Stimulated activated naive CD8-positive, alpha-beta T cell treated with anti-CD3 and anti-CD28 coated beads, Interleukin-15, Interleukin-2, amounts not matched to agents 100 ng/mL and 50 ng/mL, for 24 hours (primary cell): Measurements from ENCODE around the gene COL9A3.

ENCODE experiments used
- H3K27ac Mint-ChIP-seq: one replicate; pipeline ENCODE4 v1.8.0; 2021; ENCODE audit warnings: mild to moderate bottlenecking, mixed read lengths
- H3K27me3 Mint-ChIP-seq: one replicate; pipeline ENCODE4 v1.8.0; 2021; ENCODE audit warnings: mixed read lengths
- H3K36me3 Mint-ChIP-seq: one replicate; pipeline ENCODE4 v1.8.0; 2021; ENCODE audit warnings: low read depth, mixed read lengths
- H3K4me1 Mint-ChIP-seq: one replicate; pipeline ENCODE4 v1.8.0; 2021; ENCODE audit warnings: low read depth, mixed read lengths
- H3K4me3 Mint-ChIP-seq: one replicate; pipeline ENCODE4 v1.8.0; 2021; ENCODE audit warnings: mild to moderate bottlenecking, mixed read lengths
- H3K9me3 Mint-ChIP-seq: one replicate; pipeline ENCODE4 v1.8.0; 2021; ENCODE audit warnings: mixed read lengths

COL9A3 gene

GRCh38 chr20:62787866-62788265, 29.0 kb upstream of the COL9A3 start:
- Mint-ChIP-seq H3K4me3 (no peak overlapping the region), H3K9me3 (no peaks in the 10 kb centered on the region), H3K4me1 (peaks cover 16% of the 10 kb centered on the region), H3K27me3 (no peaks in the 10 kb centered on the region), H3K36me3 (no peaks in the 10 kb centered on the region), H3K27ac (no peak overlapping the region)

DNA sequence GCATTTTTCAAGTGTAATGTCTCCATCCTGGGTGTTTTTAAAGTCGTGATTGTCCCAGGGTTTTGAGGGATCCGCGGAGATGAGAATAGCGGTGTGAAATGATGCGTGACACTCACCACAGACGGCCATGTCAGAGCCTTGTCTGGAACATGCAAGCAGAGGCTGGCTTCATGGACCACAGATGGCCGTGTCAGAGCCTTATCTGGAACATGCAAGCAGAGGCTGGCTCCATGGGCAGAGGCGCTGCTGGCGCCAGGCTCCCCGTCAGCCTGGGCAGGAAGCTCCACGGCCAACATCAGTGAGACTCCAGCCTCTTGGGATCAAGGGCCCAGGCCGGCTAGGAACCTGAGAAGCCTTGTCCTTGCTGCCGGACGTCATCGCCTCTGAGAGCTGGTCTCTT, 28.2 kb upstream of the COL9A3 start:
- Mint-ChIP-seq H3K27ac (no peak overlapping the region), H3K4me3 (no peak overlapping the region), H3K9me3 (no peaks in the 10 kb centered on the region), H3K36me3 (no peaks in the 10 kb centered on the region), H3K27me3 (no peaks in the 10 kb centered on the region), H3K4me1 (peaks cover 20% of the 10 kb centered on the region)

DNA sequence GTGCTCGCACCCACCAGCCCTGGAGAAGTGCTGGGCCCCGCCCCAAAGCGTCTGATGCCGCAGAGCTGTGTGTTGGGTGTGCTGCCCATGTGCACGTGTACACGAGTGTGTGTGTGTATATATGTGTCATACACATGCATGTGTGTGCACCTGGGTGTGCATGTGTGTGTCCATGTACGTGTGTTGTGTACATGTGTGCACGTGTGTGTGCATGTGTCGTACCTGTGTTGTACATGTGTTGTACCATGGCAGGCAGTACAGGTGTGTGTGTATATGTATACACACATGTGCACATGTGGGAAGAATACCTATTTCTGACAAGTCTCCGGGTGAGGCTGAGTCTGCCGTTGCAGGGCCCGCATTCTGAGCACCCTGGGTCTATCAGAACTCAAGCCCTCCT, 26.8 kb upstream of the COL9A3 start:
- no peaks in the 10 kb centered on the region for H3K27me3 Mint-ChIP-seq
- H3K4me3 Mint-ChIP-seq = no peak overlapping the region
- no peaks in the 10 kb centered on the region for H3K9me3 Mint-ChIP-seq
- peaks cover 30% of the 10 kb centered on the region for H3K4me1 Mint-ChIP-seq
- H3K27ac Mint-ChIP-seq = no peak overlapping the region
- no peaks in the 10 kb centered on the region for H3K36me3 Mint-ChIP-seq

DNA sequence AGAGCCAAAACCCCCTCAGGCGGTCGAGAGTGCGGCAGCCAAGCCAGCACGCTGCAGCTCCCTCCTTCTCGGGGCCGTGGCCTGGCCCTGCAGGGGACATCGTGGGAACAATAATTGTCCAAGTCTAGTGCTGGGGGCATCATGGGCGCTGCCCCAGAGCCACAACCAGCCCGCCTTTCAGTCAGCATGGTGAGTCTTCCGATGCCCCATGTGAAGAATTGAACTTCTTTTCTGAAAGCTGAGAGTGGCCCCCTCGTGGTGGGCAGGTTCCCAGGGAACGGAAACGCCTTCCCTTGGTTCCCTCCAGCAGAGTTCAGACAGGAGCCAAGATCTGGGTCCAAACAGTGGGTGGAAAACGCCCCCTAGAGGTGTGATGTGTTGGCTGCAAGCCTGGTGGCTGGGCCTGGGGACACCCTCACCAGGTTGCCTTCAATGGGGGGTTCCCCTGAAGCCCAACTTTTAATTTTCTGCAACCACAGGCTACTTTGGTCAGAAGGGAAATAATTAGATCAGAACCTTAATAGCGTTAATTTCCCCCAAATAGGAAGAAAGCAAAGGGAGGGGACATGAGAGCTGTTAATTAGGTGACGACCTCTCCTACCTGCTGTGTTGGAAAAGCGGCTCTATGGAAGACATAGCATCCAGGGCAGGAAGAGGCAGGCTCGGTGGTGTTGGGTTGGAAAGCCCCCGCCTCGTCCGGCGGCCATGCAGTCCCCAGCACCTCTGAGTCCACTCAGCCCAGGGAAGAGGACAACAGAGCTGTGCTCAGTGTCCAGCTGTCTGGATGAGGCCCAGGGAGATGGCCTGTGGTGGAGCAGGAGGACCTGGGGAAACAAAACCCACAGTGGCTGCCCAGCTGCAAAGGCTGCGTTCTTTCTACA, 25.3 kb upstream of the COL9A3 start:
- H3K27ac Mint-ChIP-seq = no peak overlapping the region
- H3K4me1 Mint-ChIP-seq = peaks cover 35% of the 10 kb centered on the region
- no peaks in the 10 kb centered on the region for H3K36me3 Mint-ChIP-seq
- H3K4me3 Mint-ChIP-seq = no peak overlapping the region
- no peaks in the 10 kb centered on the region for H3K27me3 Mint-ChIP-seq
- H3K9me3 Mint-ChIP-seq = no peaks in the 10 kb centered on the region

GRCh38 chr20:62792182-62792939, 24.5 kb upstream of the COL9A3 start:
- no peaks in the 10 kb centered on the region for H3K36me3 Mint-ChIP-seq
- no peaks in the 10 kb centered on the region for H3K27me3 Mint-ChIP-seq
- H3K4me1 Mint-ChIP-seq = peaks cover 31% of the 10 kb centered on the region
- no peak overlapping the region for H3K27ac Mint-ChIP-seq
- H3K9me3 Mint-ChIP-seq = no peaks in the 10 kb centered on the region
- H3K4me3 Mint-ChIP-seq = no peak overlapping the region

DNA sequence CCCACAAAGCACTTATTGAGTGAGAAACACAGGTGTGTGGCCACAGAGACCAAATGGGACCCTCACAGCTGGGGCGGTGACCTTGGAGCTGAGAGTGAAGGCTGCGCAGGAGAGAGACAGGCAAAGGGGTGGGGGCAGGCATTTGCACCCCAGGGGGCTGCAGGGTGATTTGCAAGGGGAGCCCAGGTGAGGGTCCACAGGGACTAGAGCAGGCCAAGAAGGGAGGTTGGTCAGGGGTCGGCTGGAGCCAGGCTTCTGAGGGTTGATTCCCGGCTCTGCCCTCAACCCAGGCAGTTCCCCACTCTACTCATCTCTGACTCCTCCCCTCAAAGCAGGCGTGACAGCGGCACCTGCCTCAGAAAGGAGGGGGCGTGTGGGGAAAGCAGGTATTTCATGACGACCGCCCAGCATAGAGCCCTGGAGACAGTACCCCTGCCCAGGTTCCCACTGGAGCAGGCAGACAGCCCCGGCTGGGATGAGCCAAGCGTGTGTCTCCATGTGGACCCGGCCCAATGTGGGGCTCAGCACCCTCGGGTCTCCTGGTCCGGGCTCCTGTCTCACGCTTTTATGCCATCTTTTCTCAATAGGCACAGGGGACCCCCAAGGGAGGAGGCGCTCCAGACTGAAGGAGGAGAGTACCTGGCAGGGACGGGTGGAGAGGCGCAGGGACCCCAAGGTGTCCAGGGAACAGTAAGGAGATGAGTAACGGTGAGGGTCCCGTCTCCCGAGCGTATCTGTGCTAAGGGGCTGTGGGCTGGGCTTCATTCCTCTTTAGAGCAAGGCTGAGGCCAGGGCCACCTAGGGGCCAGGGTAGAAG, 23.7 kb upstream of the COL9A3 start:
- peak overlapping the region; percentile 67 for H3K4me3 Mint-ChIP-seq
- peaks cover 32% of the 10 kb centered on the region for H3K4me1 Mint-ChIP-seq
- peaks cover 4% of the 10 kb centered on the region for H3K36me3 Mint-ChIP-seq
- no peaks in the 10 kb centered on the region for H3K9me3 Mint-ChIP-seq
- H3K27ac Mint-ChIP-seq = peak overlapping the region; percentile 61
- H3K27me3 Mint-ChIP-seq = no peaks in the 10 kb centered on the region

DNA sequence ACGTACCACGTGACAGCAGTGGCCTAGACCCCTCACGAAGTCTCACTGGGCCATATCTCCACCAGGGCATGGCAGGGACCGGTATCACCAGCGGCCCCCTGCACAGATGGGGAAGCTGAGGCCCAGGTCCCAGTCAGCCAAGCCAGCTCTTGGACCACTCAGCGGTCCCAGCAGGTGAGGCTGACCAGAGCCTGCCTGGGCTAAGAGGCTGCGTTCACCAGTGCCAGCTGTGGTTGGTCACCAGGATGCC, 23.2 kb upstream of the COL9A3 start:
- H3K27ac Mint-ChIP-seq = peak overlapping the region; percentile 61
- peaks cover 38% of the 10 kb centered on the region for H3K4me1 Mint-ChIP-seq
- no peaks in the 10 kb centered on the region for H3K9me3 Mint-ChIP-seq
- peak overlapping the region; percentile 67 for H3K4me3 Mint-ChIP-seq
- peaks cover 10% of the 10 kb centered on the region for H3K36me3 Mint-ChIP-seq
- no peaks in the 10 kb centered on the region for H3K27me3 Mint-ChIP-seq

DNA sequence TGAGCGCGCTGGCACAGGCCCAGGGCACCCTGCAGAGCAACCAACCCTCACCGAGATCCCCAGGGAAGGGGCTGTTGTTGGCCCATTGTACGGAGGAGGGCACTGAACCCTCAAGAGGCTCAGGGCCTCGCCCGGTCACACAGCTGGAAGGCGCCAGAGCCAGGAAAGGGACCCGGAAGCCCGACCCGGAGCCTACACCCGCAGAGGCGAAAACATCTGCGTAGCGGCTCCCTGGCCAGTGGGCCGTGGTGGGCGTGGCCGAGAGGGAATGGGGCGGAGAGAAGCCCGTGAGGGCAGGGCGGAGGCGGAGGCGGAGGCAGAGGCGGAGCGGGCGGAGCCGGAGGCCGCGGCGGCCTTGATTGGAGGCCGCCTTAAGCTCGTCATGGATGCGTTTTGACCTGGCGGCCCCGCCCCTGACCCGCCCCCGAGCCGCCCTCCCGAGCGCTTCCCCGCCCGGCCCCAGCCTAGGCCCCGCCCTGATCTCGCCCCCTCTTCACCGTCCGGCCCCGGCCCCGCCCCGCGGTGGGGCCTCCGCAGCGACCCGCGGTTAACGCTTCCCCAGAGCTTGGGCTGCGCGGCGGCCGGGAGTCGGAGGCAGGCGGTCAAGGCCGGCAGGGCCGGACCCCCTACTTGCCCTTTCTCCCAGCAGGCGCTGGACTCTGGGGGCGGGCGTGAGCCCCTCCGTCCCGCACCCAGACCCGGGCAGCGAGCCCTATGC, 22.7 kb upstream of the COL9A3 start:
- no peaks in the 10 kb centered on the region for H3K27me3 Mint-ChIP-seq
- H3K36me3 Mint-ChIP-seq = peaks cover 15% of the 10 kb centered on the region
- peak overlapping the region; percentile 88 for H3K27ac Mint-ChIP-seq
- peaks cover 39% of the 10 kb centered on the region for H3K4me1 Mint-ChIP-seq
- H3K9me3 Mint-ChIP-seq = no peaks in the 10 kb centered on the region
- peak overlapping the region; percentile 82 for H3K4me3 Mint-ChIP-seq

DNA sequence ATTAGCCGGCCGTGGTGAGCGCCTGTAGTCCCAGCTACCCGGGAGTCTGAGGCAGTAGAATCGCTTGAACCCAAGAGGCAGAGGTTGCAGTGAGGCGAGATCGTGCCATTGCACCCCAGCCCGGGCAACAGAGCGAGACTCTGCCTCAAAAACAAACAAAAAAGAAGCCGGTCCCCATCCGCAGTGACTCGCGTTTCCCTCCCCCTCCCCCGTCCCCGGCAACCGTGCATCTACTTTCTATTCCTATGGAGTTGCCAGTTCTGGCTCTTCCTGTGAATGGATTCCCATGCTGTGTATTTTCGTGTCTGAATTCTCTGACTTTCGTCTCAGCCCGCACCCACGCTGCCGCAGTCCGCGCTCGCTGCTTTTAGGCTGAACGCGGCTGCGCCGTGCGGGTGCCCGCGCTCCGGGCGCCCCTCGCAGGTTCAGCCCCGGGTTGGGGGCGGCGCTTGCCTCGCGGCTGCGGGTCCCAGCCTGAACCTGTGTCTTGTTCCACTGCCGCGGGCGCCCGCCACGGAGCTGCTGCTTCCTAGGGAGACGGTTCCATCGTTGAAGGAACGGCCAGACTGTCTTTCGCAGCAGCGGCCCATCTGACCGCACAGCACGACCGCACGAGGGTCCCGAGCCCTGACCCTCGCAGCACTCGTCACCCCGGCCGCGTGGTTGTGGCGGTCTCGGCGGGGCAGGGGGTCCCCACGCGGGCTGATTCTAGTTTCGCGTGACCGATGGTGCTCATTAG, 21.7 kb upstream of the COL9A3 start:
- peaks cover 39% of the 10 kb centered on the region for H3K4me1 Mint-ChIP-seq
- H3K27me3 Mint-ChIP-seq = no peaks in the 10 kb centered on the region
- H3K9me3 Mint-ChIP-seq = no peaks in the 10 kb centered on the region

DNA sequence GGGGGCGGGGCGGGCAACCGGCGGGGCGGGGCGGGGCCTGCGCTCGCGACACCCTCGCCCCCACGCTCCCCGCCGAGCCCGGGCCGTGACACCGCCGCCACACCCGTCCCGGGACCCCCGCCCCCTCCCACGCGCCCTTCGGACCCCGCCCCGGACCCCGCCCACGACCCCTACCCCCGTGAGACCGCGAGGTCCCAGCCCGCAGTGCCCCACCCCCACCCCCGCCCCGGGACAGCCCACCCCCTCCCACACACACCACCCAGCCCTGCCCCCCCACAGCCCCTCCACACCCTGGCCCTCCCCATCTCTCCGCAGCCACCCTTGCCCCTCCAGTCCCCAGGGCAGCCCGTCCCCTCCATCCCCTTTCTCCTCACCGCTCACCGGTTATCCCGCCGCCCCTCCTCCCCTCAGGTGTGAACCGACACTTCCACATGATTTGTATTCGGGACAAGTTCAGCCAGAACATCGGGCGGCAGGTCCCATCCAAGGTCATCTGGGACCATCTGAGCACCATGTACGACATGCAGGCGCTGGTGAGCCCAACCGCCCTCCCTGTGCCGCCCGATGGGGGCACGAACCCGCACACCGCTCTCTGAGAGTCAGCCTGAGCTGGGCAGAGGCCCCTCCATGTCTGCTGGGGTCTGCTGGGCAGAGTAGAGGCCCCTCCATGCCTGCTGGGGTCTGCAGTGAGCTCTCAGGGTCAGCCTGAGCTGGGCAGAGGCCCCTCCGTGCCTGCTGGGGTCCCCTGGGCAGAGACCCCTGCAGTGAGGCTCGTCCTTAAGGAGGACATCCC, 20.0 kb upstream of the COL9A3 start:
- Mint-ChIP-seq H3K9me3 (no peaks in the 10 kb centered on the region), H3K4me1 (peaks cover 33% of the 10 kb centered on the region), H3K27ac (peak overlapping the region; percentile 76), H3K27me3 (no peaks in the 10 kb centered on the region), H3K4me3 (peak overlapping the region; percentile 81), H3K36me3 (peaks cover 31% of the 10 kb centered on the region)

More for the DNA sequence above, 21.7 kb upstream of the COL9A3 start:
- H3K4me3 Mint-ChIP-seq = peak overlapping the region; percentile 82
- peaks cover 23% of the 10 kb centered on the region for H3K36me3 Mint-ChIP-seq
- peak overlapping the region; percentile 88 for H3K27ac Mint-ChIP-seq

DNA sequence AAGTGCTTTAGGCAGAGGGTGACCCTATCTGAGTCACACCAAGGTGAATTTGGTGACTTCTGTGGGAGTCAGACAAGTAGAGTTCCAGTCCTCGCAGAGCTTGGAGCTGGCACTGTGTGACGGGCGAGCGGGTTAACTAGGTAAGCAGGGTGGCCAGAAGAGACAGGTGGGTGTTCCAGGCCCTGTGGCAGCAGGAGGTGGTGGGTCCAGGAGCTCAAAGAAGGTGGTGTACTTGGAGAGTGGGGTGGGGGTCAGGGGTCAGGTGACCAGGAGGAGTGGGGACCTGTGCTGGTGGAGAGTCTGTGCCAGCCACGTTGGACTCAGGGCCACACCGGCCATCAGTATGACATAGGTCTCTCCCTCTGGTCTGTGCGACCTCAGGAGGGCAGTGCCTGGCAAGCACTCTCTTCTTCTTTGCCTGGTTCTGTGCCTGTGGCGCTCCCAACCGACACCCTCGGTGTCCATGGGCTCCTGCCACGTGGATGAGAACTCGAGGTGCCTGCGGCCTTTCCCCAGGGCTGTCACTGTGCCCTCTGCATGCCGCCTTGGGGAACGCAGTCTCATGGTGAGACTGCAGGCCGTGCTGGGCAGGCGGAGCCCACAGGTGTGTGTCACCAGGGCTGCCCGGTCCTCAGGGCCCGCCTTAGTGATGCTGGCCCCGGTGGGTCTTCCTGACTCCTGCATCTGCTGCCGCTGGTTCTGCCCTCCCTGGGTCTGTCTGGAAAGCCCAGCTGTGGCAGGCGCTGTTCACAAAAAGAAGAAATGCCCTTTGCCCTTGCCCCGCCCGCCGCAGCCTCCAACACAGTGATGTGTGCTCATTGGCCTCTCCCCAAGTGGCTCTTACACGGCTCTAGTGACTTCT, 18.9 kb upstream of the COL9A3 start:
- Mint-ChIP-seq H3K9me3 (no peaks in the 10 kb centered on the region), H3K36me3 (peaks cover 31% of the 10 kb centered on the region), H3K4me3 (peak overlapping the region; percentile 81), H3K27ac (peak overlapping the region; percentile 49), H3K27me3 (no peaks in the 10 kb centered on the region), H3K4me1 (peaks cover 33% of the 10 kb centered on the region)

- no peaks in the 10 kb centered on the region for H3K9me3 Mint-ChIP-seq
- no peak overlapping the region for H3K4me3 Mint-ChIP-seq
- H3K4me1 Mint-ChIP-seq = peaks cover 27% of the 10 kb centered on the region
- H3K36me3 Mint-ChIP-seq = peaks cover 31% of the 10 kb centered on the region
- H3K27me3 Mint-ChIP-seq = no peaks in the 10 kb centered on the region
- no peak overlapping the region for H3K27ac Mint-ChIP-seq
Measured at GRCh38 chr20:62799036-62799435, 17.8 kb upstream of the COL9A3 start.

DNA sequence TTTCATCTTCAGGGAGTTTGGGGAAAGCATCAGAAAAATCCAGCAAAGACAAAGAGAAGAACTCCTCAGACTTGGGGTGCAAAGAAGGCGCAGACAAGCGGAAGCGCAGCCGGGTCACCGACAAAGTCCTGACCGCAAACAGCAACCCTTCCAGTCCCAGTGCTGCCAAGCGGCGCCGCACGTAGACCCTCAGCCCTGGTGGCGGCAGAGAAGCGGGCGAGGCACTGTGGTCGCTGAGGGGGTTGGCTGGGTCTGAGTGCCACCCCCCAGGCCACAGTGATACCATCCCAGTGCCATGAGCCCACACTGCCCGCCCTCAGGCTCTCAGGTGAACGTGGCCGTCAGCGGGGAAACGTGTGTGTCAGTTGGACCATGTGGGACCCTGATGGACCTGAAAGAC, 17.4 kb upstream of the COL9A3 start:
- Mint-ChIP-seq H3K27ac (no peak overlapping the region), H3K9me3 (no peaks in the 10 kb centered on the region), H3K36me3 (peaks cover 31% of the 10 kb centered on the region), H3K27me3 (no peaks in the 10 kb centered on the region), H3K4me3 (no peak overlapping the region), H3K4me1 (peaks cover 29% of the 10 kb centered on the region)
